ENCODE results near the gene WDR93. TPM values are rescaled to one million over a fixed set of nuclear protein-coding genes. Genes with fewer than 3 reads are reported as not detected.
A peak's percentile ranks its signal among the peaks of the same experiment; 100 is the strongest.
"Not testable (repeated sequence)": the region's sequence is repeated elsewhere in the genome, so short reads cannot be mapped to it uniquely, and the experiment has no call there.

WDR93 gene
- total RNA-seq, 1 experiment from 2014 or later, result 0.16 TPM

GRCh38 chr15:89780601-89781000 is 90.0 kb downstream of the WDR93 start:
- Histone ChIP-seq H3K27me3 (replicated peaks; ENCODE audit: control insufficient read depth, insufficient read depth, low read length) (no peaks in the 10 kb centered on the region), H3K4me1 (peaks cover 60% of the 10 kb centered on the region), H3K36me3 (ENCODE audit: control insufficient read depth, insufficient read depth, low read length) (no peaks in the 10 kb centered on the region; the same call in 1 of the 2 replicates), H3K9me3 (no peaks in the 10 kb centered on the region), H3K4me3 (ENCODE audit: low read depth, low read length) (no peak overlapping the region)
- no peak overlapping the region for H3K4me3 Mint-ChIP-seq (ENCODE audit: unreplicated experiment)
- DNase-seq, result no peak
- H3K36me3 Mint-ChIP-seq (ENCODE audit: insufficient read depth, unreplicated experiment), result peaks cover 2% of the 10 kb centered on the region
- ChIA-PET CTCF (interaction anchor here (1.2 kb wide), 1 partner anchor 20 kb away, joined by 3 read pairs; no protein-coding TSS in a partner anchor), POLR2A (no interaction called here)
- H3K27me3 Mint-ChIP-seq (ENCODE audit: insufficient read depth, unreplicated experiment), result no peaks in the 10 kb centered on the region
- H3K9me3 Mint-ChIP-seq (ENCODE audit: unreplicated experiment), result no peaks in the 10 kb centered on the region
- TF ChIP-seq, protein P1, sequence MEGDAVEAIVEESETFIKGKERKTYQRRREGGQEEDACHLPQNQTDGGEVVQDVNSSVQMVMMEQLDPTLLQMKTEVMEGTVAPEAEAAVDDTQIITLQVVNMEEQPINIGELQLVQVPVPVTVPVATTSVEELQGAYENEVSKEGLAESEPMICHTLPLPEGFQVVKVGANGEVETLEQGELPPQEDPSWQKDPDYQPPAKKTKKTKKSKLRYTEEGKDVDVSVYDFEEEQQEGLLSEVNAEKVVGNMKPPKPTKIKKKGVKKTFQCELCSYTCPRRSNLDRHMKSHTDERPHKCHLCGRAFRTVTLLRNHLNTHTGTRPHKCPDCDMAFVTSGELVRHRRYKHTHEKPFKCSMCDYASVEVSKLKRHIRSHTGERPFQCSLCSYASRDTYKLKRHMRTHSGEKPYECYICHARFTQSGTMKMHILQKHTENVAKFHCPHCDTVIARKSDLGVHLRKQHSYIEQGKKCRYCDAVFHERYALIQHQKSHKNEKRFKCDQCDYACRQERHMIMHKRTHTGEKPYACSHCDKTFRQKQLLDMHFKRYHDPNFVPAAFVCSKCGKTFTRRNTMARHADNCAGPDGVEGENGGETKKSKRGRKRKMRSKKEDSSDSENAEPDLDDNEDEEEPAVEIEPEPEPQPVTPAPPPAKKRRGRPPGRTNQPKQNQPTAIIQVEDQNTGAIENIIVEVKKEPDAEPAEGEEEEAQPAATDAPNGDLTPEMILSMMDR (IDR thresholded peaks at IDR 0.05; ENCODE audit: insufficient read depth in 1 of 2, low read depth in 1 of 2, low read length in 1 of 2, severe bottlenecking in 1 of 2, unreplicated experiment in 1 of 2), result no peak
- H3K4me1 Mint-ChIP-seq (ENCODE audit: low read depth, unreplicated experiment), result peaks cover 23% of the 10 kb centered on the region
- BruUV-seq (replicated peaks), result no TSS peak
- intact Hi-C loops (cut with micrococcal nuclease; ENCODE audit: unreplicated experiment), result no loop called here
- peak overlapping the region; percentile 68 for H3K27ac Mint-ChIP-seq (ENCODE audit: unreplicated experiment)

GRCh38 chr15:89781055-89781454 is 90.4 kb downstream of the WDR93 start:
- H3K4me1 ChIP-seq, result peaks cover 64% of the 10 kb centered on the region
- CTCF ChIA-PET, result interaction anchor here (1.2 kb wide), 1 partner anchor 20 kb away, joined by 3 read pairs; no protein-coding TSS in a partner anchor
- no peak overlapping the region for H3K4me3 Mint-ChIP-seq (ENCODE audit: unreplicated experiment)
- BruUV-seq (replicated peaks), result no TSS peak
- no peaks in the 10 kb centered on the region; the same call in 1 of the 2 replicates for H3K36me3 ChIP-seq (ENCODE audit: control insufficient read depth, insufficient read depth, low read length)
- H3K9me3 ChIP-seq, result no peaks in the 10 kb centered on the region
- no peaks in the 10 kb centered on the region for H3K9me3 Mint-ChIP-seq (ENCODE audit: unreplicated experiment)
- peak overlapping the region; percentile 68 for H3K27ac Mint-ChIP-seq (ENCODE audit: unreplicated experiment)
- POLR2A ChIA-PET, result no interaction called here
- intact Hi-C loops (cut with micrococcal nuclease; ENCODE audit: unreplicated experiment), result no loop called here
- TF ChIP-seq, protein P1 (IDR thresholded peaks at IDR 0.05; ENCODE audit: insufficient read depth in 1 of 2, low read depth in 1 of 2, low read length in 1 of 2, severe bottlenecking in 1 of 2, unreplicated experiment in 1 of 2), result no peak
- no peak overlapping the region for H3K4me3 ChIP-seq (ENCODE audit: low read depth, low read length)
- peaks cover 7% of the 10 kb centered on the region for H3K36me3 Mint-ChIP-seq (ENCODE audit: insufficient read depth, unreplicated experiment)
- H3K4me1 Mint-ChIP-seq (ENCODE audit: low read depth, unreplicated experiment), result peaks cover 27% of the 10 kb centered on the region
- no peaks in the 10 kb centered on the region for H3K27me3 Mint-ChIP-seq (ENCODE audit: insufficient read depth, unreplicated experiment)
- no peaks in the 10 kb centered on the region for H3K27me3 ChIP-seq (replicated peaks; ENCODE audit: control insufficient read depth, insufficient read depth, low read length)
- no peak for DNase-seq

DNA sequence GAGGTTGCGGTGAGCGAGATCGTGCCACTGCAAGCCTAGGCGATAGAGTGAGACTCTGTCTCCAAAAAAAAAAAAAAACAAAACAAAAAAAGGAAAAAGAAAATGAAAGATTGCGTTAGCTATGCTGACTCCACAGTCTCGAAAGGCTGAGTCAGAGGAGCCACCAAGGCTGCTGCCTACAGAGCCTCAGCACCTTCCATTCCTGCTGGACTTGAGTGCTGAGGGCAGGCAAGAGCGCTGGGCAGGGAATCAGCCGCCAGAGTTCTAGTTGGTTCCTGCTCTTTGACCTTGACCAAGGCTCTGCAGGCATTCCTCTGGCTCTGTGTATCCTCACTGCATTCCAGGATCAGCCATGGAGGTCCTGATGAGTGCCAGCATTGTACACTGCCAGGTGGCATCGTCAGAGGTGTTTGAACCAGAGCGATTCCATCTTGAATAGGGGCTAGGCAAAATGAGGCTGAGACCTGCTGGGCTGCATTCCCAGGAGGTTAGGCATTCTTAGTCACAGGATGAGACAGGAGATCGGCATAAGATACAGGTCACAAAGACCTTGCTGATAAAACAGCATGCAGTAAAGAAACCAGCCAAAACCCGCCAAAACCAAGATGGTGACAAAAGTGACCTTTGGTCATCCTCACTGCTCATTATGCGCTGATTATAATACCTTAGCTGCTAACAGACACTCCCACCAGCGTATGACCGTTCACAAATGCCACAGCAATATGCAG is 91.4 kb downstream of the WDR93 start:
- peaks cover 67% of the 10 kb centered on the region for H3K4me1 ChIP-seq
- no peaks in the 10 kb centered on the region; the same call in 1 of the 2 replicates for H3K36me3 ChIP-seq (ENCODE audit: control insufficient read depth, insufficient read depth, low read length)
- DNase-seq, result peak; percentile 74 to 88
- BruUV-seq (replicated peaks), result TSS peak; percentile 66
- H3K36me3 Mint-ChIP-seq (ENCODE audit: insufficient read depth, unreplicated experiment), result peaks cover 7% of the 10 kb centered on the region
- TF ChIP-seq, protein P1 (IDR thresholded peaks at IDR 0.05; ENCODE audit: insufficient read depth in 1 of 2, low read depth in 1 of 2, low read length in 1 of 2, severe bottlenecking in 1 of 2, unreplicated experiment in 1 of 2), result no peak
- H3K4me3 ChIP-seq (ENCODE audit: low read depth, low read length), result no peak overlapping the region
- peak overlapping the region; percentile 27 for H3K4me3 Mint-ChIP-seq (ENCODE audit: unreplicated experiment)
- peak overlapping the region; percentile 68 for H3K27ac Mint-ChIP-seq (ENCODE audit: unreplicated experiment)
- no peaks in the 10 kb centered on the region for H3K27me3 ChIP-seq (replicated peaks; ENCODE audit: control insufficient read depth, insufficient read depth, low read length)
- H3K9me3 Mint-ChIP-seq (ENCODE audit: unreplicated experiment), result no peaks in the 10 kb centered on the region
- CTCF ChIA-PET, result interaction anchor here (1.2 kb wide), 1 partner anchor 21 kb away, joined by 3 read pairs; no protein-coding TSS in a partner anchor
- POLR2A ChIA-PET, result interaction anchor here (0.6 kb wide), 1 partner anchor 79 kb away, joined by 3 read pairs; no protein-coding TSS in a partner anchor
- peaks cover 27% of the 10 kb centered on the region for H3K4me1 Mint-ChIP-seq (ENCODE audit: low read depth, unreplicated experiment)
- 0 out of 2 replicates have a peak, but pooled peaks cover under 1% of the 10 kb centered on the region for H3K9me3 ChIP-seq
- intact Hi-C loops (cut with micrococcal nuclease; ENCODE audit: unreplicated experiment), result no loop called here
- no peaks in the 10 kb centered on the region for H3K27me3 Mint-ChIP-seq (ENCODE audit: insufficient read depth, unreplicated experiment)

DNA sequence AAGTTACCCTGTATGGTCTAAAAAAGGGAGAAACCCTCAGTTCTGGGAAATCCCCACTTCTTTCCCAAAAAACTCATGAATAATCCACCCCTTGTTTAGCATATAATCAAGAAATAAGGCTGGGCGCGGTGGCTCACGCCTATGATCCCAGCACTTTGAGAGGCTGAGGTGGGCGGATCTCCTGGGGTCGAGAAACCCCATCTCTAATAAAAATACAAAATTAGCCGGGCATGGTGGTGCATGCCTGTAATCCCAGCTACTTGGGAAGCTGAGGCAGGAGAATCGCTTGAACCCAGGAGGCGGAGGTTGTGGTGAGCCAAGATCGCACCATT is 92.0 kb downstream of the WDR93 start:
- H3K9me3 ChIP-seq; H3K27me3 ChIP-seq (replicated peaks; ENCODE audit: control insufficient read depth, insufficient read depth, low read length); H3K9me3 Mint-ChIP-seq (ENCODE audit: unreplicated experiment); DNase-seq; POLR2A ChIA-PET; H3K27me3 Mint-ChIP-seq (ENCODE audit: insufficient read depth, unreplicated experiment); H3K4me3 ChIP-seq (ENCODE audit: low read depth, low read length); H3K36me3 Mint-ChIP-seq (ENCODE audit: insufficient read depth, unreplicated experiment); H3K36me3 ChIP-seq (ENCODE audit: control insufficient read depth, insufficient read depth, low read length); intact Hi-C loops (cut with micrococcal nuclease; ENCODE audit: unreplicated experiment); BruUV-seq (replicated peaks): not testable (repeated sequence)
- Mint-ChIP-seq H3K4me1 (ENCODE audit: low read depth, unreplicated experiment) (peaks cover 27% of the 10 kb centered on the region), H3K27ac (ENCODE audit: unreplicated experiment) (peak overlapping the region; percentile 68), H3K4me3 (ENCODE audit: unreplicated experiment) (peak overlapping the region; percentile 27)
- peaks cover 67% of the 10 kb centered on the region for H3K4me1 ChIP-seq
- CTCF ChIA-PET, result interaction anchor here (1.0 kb wide), 1 partner anchor 22 kb away, joined by 3 read pairs; no protein-coding TSS in a partner anchor

Data from Caco-2 (cell line).